ENCODE results near the gene DCLK2. TPM values are rescaled to one million over a fixed set of nuclear protein-coding genes. Genes with fewer than 3 reads are reported as not detected.
A peak's percentile ranks its signal among the peaks of the same experiment; 100 is the strongest.

DCLK2 gene
- total RNA-seq, 1 donor = 13.0 TPM

DNA sequence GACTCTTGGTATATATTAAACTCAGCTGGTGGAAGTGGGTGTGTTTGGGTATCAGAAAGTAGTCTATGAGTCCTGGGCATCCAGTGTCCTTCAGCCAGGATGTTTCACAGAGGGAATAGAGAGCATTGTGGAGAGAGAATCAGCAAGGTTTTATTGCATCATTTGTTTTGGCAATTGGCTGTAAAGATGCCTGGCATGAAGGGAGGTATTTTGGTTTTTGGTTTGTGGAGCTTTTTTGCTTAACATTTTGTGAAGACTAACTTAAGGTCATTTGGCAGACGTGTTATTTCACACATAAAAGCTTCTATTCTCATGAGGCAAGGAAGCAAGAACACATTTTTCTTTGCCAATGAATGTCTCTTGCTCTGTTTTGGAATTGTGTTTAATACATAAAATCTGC is 71.1 kb downstream of the DCLK2 start:
- TF ChIP-seq CTCF (IDR thresholded peaks at IDR 0.05; ENCODE audit: insufficient read depth, low read depth, low read length) = no peak
- peak; percentile 77 for DNase-seq (ENCODE audit: low read depth)
- no peak overlapping the region for H3K4me3 ChIP-seq (ENCODE audit: low read depth, low read length)

GRCh38 chr4:150150629-150151062 is 72.4 kb downstream of the DCLK2 start:
- TF ChIP-seq CTCF (IDR thresholded peaks at IDR 0.05; ENCODE audit: insufficient read depth, low read depth, low read length) = no peak
- DNase-seq (ENCODE audit: low read depth) = no peak
- H3K4me3 ChIP-seq (ENCODE audit: low read depth, low read length) = no peak overlapping the region

DNA sequence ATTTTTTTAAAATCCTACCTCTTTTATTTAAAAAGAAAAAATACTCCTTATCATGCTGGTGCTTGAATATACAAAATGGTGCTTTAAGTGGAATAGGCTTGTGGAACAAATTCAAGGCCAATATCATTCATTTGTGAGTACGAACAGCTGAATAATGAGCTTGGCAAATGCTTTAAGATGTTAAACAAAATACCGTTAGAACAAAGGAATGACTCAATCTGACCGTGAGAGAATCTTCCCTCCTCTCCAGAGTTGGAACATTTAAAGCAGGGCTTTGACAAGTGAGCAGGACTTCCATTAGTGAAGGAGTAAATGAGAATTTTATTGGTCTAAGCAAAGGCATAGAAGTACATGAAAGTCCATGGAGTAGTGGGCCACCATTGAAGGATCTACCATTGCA is 74.5 kb downstream of the DCLK2 start:
- no peak for DNase-seq (ENCODE audit: low read depth)
- H3K4me3 ChIP-seq (ENCODE audit: low read depth, low read length) = no peak overlapping the region
- TF ChIP-seq CTCF (IDR thresholded peaks at IDR 0.05; ENCODE audit: insufficient read depth, low read depth, low read length) = no peak

- no peak for DNase-seq (ENCODE audit: low read depth)
- TF ChIP-seq CTCF (IDR thresholded peaks at IDR 0.05; ENCODE audit: insufficient read depth, low read depth, low read length) = no peak
- no peak overlapping the region for H3K4me3 ChIP-seq (ENCODE audit: low read depth, low read length)
Observed at GRCh38 chr4:150155391-150155790, 77.1 kb downstream of the DCLK2 start.

DNA sequence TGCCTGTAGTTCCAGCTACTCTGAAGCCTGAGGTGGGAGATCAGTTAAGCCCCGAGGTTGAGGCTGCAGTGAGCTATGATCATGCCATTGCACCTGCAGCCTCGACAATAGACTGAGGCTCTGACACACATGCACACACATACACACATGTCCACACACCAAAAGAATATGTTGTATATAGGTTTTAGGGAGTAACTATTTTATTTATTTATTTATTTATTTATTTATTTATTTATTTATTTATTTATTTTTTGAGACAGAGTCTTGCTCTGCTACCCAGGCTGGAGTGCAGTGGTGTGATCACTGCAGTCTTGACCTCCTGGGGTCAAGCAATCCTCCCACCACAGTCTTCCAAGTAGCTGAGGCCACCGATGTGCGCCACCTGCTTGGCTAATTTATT is 78.3 kb downstream of the DCLK2 start:
- DNase-seq (ENCODE audit: low read depth) = no peak
- TF ChIP-seq CTCF (IDR thresholded peaks at IDR 0.05; ENCODE audit: insufficient read depth, low read depth, low read length) = no peak
- H3K4me3 ChIP-seq (ENCODE audit: low read depth, low read length) = no peak overlapping the region

- no peak overlapping the region for H3K4me3 ChIP-seq (ENCODE audit: low read depth, low read length)
- TF ChIP-seq CTCF (IDR thresholded peaks at IDR 0.05; ENCODE audit: insufficient read depth, low read depth, low read length) = no peak
- DNase-seq (ENCODE audit: low read depth) = no peak
Observed at GRCh38 chr4:150158041-150158440, 79.8 kb downstream of the DCLK2 start.

DNA sequence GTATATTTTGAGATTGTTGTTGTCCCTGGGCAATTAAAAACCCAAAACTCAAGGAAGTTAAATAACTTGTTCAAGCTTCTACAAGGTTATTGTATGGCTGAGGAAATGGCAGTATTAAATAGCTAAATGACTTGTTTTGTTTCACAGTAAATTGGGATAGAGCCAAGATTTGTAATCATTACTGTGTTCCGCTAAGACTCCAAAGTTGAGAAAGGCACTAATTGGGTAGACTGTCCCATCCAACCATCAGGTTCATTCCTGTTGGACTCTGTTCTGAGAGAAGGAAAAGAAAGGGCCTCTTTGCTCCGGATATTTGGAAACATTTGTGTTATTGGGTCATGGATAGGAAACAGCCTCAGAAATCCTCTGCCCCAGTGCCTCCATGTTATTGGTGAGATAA is 82.2 kb downstream of the DCLK2 start:
- TF ChIP-seq CTCF (IDR thresholded peaks at IDR 0.05; ENCODE audit: insufficient read depth, low read depth, low read length) = no peak
- no peak for DNase-seq (ENCODE audit: low read depth)
- no peak overlapping the region for H3K4me3 ChIP-seq (ENCODE audit: low read depth, low read length)

Data from fibroblast of villous mesenchyme (primary cell).